Endothelial cell of umbilical vein (primary cell): Measurements from ENCODE around the gene UVRAG. TPM values are rescaled to one million over a fixed set of nuclear protein-coding genes. Genes with fewer than 3 reads are reported as not detected.

ENCODE experiments used
- BruUV-seq: library from RNA; stranded (reverse); fragments of 400-500 nt; replicated peaks from 2 replicates; lab custom pipeline; 2021; lab: Mats Ljungman, UMichigan
- CTCF ChIA-PET: fragments of 300-600, 350-600 bp; sonication (Branson Sonifier 250); formaldehyde crosslinking; loops from one replicate; lab custom pipeline; 2021; ENCODE audit warnings: antibody characterized with exemption, inconsistent platforms; lab: Charles Lee
- POLR2A ChIA-PET: fragments of 300-600, 350-600 bp; sonication (Branson Sonifier 250); formaldehyde crosslinking; loops from one replicate; lab custom pipeline; 2021; ENCODE audit warnings: antibody characterized with exemption, inconsistent platforms; lab: Charles Lee
- DNase-seq: peaks from one replicate; pipeline ENCODE4 v3.0.0-alpha.2; 2011; ENCODE audit warnings: low read depth, low spot score
- FAIRE-seq: peaks from 2 replicates; lab custom pipeline; 2011; peaks lifted over from hg19 to GRCh38; lab: Jason Lieb, UNC
- H2AFZ ChIP-seq: 2 replicates; pipeline ENCODE4 v1.6.0; 2012; ENCODE audit warnings: low read depth, low read length, control low read depth, inconsistent platforms
- H3K27ac ChIP-seq: 2 replicates; pipeline ENCODE4 v1.5.1; 2011; ENCODE audit warnings: low read depth, mild to moderate bottlenecking, control low read depth, low read length, moderate library complexity; ENCODE audit not compliant: insufficient read depth
- H3K27me3 ChIP-seq, 2 experiments: 2 replicates each; pipeline versions ENCODE4 v1.6.0 to v1.6.1; 2011; ENCODE audit warnings: low read length in 2 of 2, mixed read lengths in 1 of 2; ENCODE audit not compliant: control insufficient read depth in 2 of 2, insufficient read depth in 2 of 2
- H3K36me3 ChIP-seq, 2 experiments: 2 replicates in 1 of 2; 3 replicates in 1 of 2; pipeline ENCODE4 v1.5.1; 2011; ENCODE audit warnings: low read length in 2 of 2, mild to moderate bottlenecking in 1 of 2, moderate library complexity in 1 of 2; ENCODE audit not compliant: control insufficient read depth in 2 of 2, insufficient read depth in 2 of 2; ENCODE audit errors: extremely low read depth in 1 of 2
- H3K4me1 ChIP-seq: 3 replicates; pipeline ENCODE4 v1.5.1; 2011; ENCODE audit warnings: mild to moderate bottlenecking, low read length; ENCODE audit not compliant: control insufficient read depth, insufficient read depth; ENCODE audit errors: extremely low read depth
- H3K4me2 ChIP-seq: 2 replicates; pipeline ENCODE4 v1.6.1; 2011; ENCODE audit warnings: low read length, control low read depth, mixed read lengths; ENCODE audit not compliant: insufficient read depth
- H3K4me3 ChIP-seq, 3 experiments: fragments of 200-600 bp in 1 of 3; sonication (generic), shearing (Covaris generic) in 1 of 3; replicated peaks in 1 of 3; 2 replicates each; pipeline ENCODE4 v1.5.1; 2011 to 2016; ENCODE audit warnings: control low read depth in 3 of 3, low read length in 3 of 3, mild to moderate bottlenecking in 2 of 3, inconsistent platforms in 1 of 3, low read depth in 1 of 3, moderate library complexity in 1 of 3; ENCODE audit not compliant: insufficient read depth in 1 of 3
- H3K79me2 ChIP-seq: 2 replicates; pipeline ENCODE4 v1.6.0; 2012; ENCODE audit warnings: low read length, inconsistent platforms; ENCODE audit not compliant: control insufficient read depth, insufficient read depth
- H3K9ac ChIP-seq: replicated peaks from 2 replicates; pipeline ENCODE3; 2011; ENCODE audit warnings: low read length, control low read depth; ENCODE audit not compliant: insufficient read depth; ENCODE audit errors: extremely low read depth
- H3K9me1 ChIP-seq: replicated peaks from 3 replicates; pipeline ENCODE4 v1.6.0; 2011; ENCODE audit warnings: mild to moderate bottlenecking, low read length; ENCODE audit not compliant: control insufficient read depth, insufficient read depth; ENCODE audit errors: extremely low read depth
- H3K9me3 ChIP-seq: replicated peaks from 2 replicates; pipeline ENCODE4 v1.5.1; 2012; ENCODE audit warnings: low read length, inconsistent platforms; ENCODE audit not compliant: control insufficient read depth, insufficient read depth
- H4K20me1 ChIP-seq: replicated peaks from 2 replicates; pipeline ENCODE3; 2011; ENCODE audit warnings: mild to moderate bottlenecking, low read length; ENCODE audit not compliant: control insufficient read depth, insufficient read depth; ENCODE audit errors: extremely low read depth
- EZH2 ChIP-seq: IDR thresholded peaks from 2 replicates; pipeline ENCODE4 v1.6.1; 2012; ENCODE audit warnings: borderline replicate concordance, low read depth, mild to moderate bottlenecking, moderate library complexity, low read length, inconsistent platforms; ENCODE audit not compliant: severe bottlenecking
- FOS ChIP-seq: IDR thresholded peaks from 2 replicates; pipeline ENCODE4 v1.6.1; 2011; ENCODE audit warnings: mild to moderate bottlenecking, low read length, moderate library complexity, borderline replicate concordance; ENCODE audit not compliant: insufficient read depth
- GATA2 ChIP-seq: IDR thresholded peaks from 2 replicates; pipeline ENCODE4 v1.7.0; 2011; ENCODE audit warnings: low read depth, mild to moderate bottlenecking, moderate library complexity, mixed read lengths, low read length; ENCODE audit not compliant: insufficient read length, insufficient read depth
- JUN ChIP-seq: IDR thresholded peaks from 2 replicates; pipeline ENCODE4 v1.6.1; 2011; ENCODE audit warnings: borderline replicate concordance, low read depth; ENCODE audit not compliant: insufficient read length, insufficient read depth
- MYC ChIP-seq: IDR thresholded peaks from one replicate; pipeline ENCODE4 v1.6.1; 2011; ENCODE audit warnings: mild to moderate bottlenecking, low read depth, low read length
- POLR2A ChIP-seq: IDR thresholded peaks from 2 replicates; pipeline ENCODE4 v1.6.1; 2012; ENCODE audit warnings: low read depth, mild to moderate bottlenecking, control low read depth, low read length
- POLR2AphosphoS5 ChIP-seq: IDR thresholded peaks from 2 replicates; pipeline ENCODE4 v1.6.1; 2012; ENCODE audit warnings: low read depth, mild to moderate bottlenecking, control low read depth, low read length, moderate library complexity; ENCODE audit not compliant: insufficient read depth
- dilution Hi-C: fragments of 300-500 bp; cut with MboI; formaldehyde crosslinking; loops from one replicate; pipeline ENCODE4 v1.15.0; 2019; ENCODE audit warnings: low sequenced_read_pairs; ENCODE audit not compliant: extremely low pct_ligation_motif_present
- intact Hi-C: fragments of 100-400 bp; cut with micrococcal nuclease; formaldehyde crosslinking; loops from one replicate; pipeline ENCODE4 v1.10.0; 2022
- polyA plus RNA-seq, 4 experiments: library from polyadenylated mRNA; depleted of rRNA in 3 of 4; stranded (reverse) in 3 of 4; unstranded in 1 of 4; fragments of >200 nt; gene quantifications; 2 replicates each; pipeline versions ENCODE4 v1.2.1 to v1.2.3, GENCODE V29; 2011 to 2012; ENCODE audit warnings: missing spikeins in 1 of 4
- total RNA-seq: library from RNA; stranded (reverse); gene quantifications from 2 replicates; pipeline ENCODE4 v1.2.3, GENCODE V29; 2021
- TF ChIP-seq, protein P1 (sequence below): IDR thresholded peaks from 2 replicates; pipeline ENCODE4 v1.6.1; 2011; ENCODE audit not compliant: insufficient read depth, insufficient read length
- TF ChIP-seq, protein P2 (sequence below), 2 donors: IDR thresholded peaks; 1 replicate in 1 of 2; 2 replicates in 1 of 2; pipeline ENCODE4 v1.5.1; 2011; ENCODE audit warnings: low read length in 2 of 2, mild to moderate bottlenecking in 2 of 2, moderate library complexity in 2 of 2, control low read depth in 1 of 2, inconsistent platforms in 1 of 2, low read depth in 1 of 2; ENCODE audit not compliant: insufficient read depth in 1 of 2; ENCODE audit errors: extremely low read depth in 1 of 2

UVRAG gene
- total and polyA plus RNA-seq, 2 donors (not counting 3 experiments of a cell fraction or from before 2014, with no cell fraction given), result 21.2 to 65.6 TPM

DNA sequence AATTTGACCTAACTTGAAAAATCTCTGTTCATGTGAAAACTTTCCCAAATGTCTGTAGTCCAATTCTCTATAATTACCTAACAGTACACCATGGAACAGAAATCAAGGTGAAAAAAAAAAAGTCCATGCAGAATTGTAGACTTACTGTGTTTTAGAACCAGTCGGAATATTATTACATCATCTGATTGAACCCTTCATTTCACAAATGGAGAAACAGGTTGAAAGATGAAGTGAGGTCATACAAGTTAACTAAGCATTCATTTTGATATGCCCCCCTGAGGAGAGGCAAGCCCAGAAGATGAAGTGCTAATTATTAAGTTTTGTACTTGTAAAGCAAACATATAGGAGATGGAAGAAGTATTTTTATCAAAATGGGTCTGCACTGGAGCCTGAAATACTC is 211.9 kb downstream of the UVRAG start:
- Histone ChIP-seq H3K4me2 (no peak overlapping the region), H3K4me1 (peaks cover 30% of the 10 kb centered on the region), H3K9me3 (no peaks in the 10 kb centered on the region), H2AFZ (no peak overlapping the region), H3K36me3 (peaks cover 0 to 2% of the 10 kb centered on the region in 2 experiments), H3K4me3 (no peak overlapping the region), H3K79me2 (no peaks in the 10 kb centered on the region), H3K27ac (no peak overlapping the region), H3K27me3 (no peaks in the 10 kb centered on the region), H3K9me1 (no peaks in the 10 kb centered on the region), H3K9ac (no peak overlapping the region), H4K20me1 (no peaks in the 10 kb centered on the region)
- TF ChIP-seq MYC, result no peak
- no peak for TF ChIP-seq JUN
- no peak for FAIRE-seq
- dilution Hi-C loops (no loop called here), intact Hi-C loops (no loop called here)
- DNase-seq, result no peak
- POLR2A ChIA-PET, result no interaction called here
- BruUV-seq, result no TSS peak
- CTCF ChIA-PET, result no interaction called here

DNA sequence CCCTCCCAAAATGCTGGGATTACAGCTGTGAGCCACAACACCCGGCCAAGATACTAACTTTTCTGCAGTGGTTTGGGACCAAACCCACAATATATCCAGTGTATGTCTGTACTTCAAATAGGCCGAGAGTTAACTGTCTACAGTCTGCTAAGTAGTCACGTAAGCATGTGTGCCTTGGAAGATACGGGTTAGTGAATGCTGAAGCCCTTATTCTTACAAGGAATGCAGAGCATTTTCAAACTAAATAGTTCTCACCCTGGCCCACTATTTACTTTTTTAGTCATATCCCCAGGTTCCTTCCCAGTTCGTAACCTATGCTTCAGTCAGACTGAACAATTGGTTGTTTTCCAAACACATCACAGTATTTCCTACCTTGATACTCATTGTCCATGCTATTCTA is 215.3 kb downstream of the UVRAG start:
- intact Hi-C loops, result loop anchor here (1.0 to 5.0 kb wide), 4 partner anchors 45 to 122 kb away; no protein-coding TSS in a partner anchor
- TF ChIP-seq POLR2A (peak; percentile 60), EZH2 (no peak), GATA2 (peak; percentile 63), JUN (peak; percentile 94), MYC (no peak), POLR2AphosphoS5 (peak; percentile 93), FOS (peak; percentile 79)
- TF ChIP-seq, protein P1, sequence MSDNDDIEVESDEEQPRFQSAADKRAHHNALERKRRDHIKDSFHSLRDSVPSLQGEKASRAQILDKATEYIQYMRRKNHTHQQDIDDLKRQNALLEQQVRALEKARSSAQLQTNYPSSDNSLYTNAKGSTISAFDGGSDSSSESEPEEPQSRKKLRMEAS, result no peak
- TF ChIP-seq, protein P2, sequence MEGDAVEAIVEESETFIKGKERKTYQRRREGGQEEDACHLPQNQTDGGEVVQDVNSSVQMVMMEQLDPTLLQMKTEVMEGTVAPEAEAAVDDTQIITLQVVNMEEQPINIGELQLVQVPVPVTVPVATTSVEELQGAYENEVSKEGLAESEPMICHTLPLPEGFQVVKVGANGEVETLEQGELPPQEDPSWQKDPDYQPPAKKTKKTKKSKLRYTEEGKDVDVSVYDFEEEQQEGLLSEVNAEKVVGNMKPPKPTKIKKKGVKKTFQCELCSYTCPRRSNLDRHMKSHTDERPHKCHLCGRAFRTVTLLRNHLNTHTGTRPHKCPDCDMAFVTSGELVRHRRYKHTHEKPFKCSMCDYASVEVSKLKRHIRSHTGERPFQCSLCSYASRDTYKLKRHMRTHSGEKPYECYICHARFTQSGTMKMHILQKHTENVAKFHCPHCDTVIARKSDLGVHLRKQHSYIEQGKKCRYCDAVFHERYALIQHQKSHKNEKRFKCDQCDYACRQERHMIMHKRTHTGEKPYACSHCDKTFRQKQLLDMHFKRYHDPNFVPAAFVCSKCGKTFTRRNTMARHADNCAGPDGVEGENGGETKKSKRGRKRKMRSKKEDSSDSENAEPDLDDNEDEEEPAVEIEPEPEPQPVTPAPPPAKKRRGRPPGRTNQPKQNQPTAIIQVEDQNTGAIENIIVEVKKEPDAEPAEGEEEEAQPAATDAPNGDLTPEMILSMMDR (IDR thresholded peaks at IDR 0.05; ENCODE audit: extremely low read depth in 1 of 2, insufficient read depth in 1 of 2, low read depth in 1 of 2, low read length in 2 of 2), result no peak
- FAIRE-seq (peak; percentile 82), DNase-seq (peak; percentile 96)
- Histone ChIP-seq H2AFZ (no peak overlapping the region), H3K9me3 (no peaks in the 10 kb centered on the region), H3K27me3 (no peaks in the 10 kb centered on the region), H3K4me3 (peak overlapping the region in 1 of 3 experiments; percentile 20), H3K4me2 (peak overlapping the region; percentile 69), H3K9me1 (no peaks in the 10 kb centered on the region), H3K4me1 (peaks cover 38% of the 10 kb centered on the region), H3K27ac (peak overlapping the region; percentile 97), H3K79me2 (peaks cover 4% of the 10 kb centered on the region), H3K36me3 (peaks cover 0 to 2% of the 10 kb centered on the region in 2 experiments), H4K20me1 (no peaks in the 10 kb centered on the region), H3K9ac (peak overlapping the region; percentile 64)
- dilution Hi-C loops, result no loop called here
- ChIA-PET CTCF (interaction anchor here (1.2 to 1.8 kb wide), 2 partner anchors 44 to 79 kb away, joined by 3 to 6 read pairs; no protein-coding TSS in a partner anchor), POLR2A (no interaction called here)
- no TSS peak for BruUV-seq
